WTC11 (cell line): Measurements from ENCODE around the gene MAGI2.

Source experiments
- CREM ChIP-seq: sonication (generic); formaldehyde crosslinking; IDR thresholded peaks from 2 replicates; pipeline ENCODE4 v1.8.1; 2022; ENCODE audit warnings: mild to moderate bottlenecking, missing genetic modification reagents, moderate library complexity
- CTCF ChIP-seq: fragments of 200-600 bp; IDR thresholded peaks from 2 replicates; pipeline ENCODE4 v1.8.0; 2022; ENCODE audit warnings: antibody characterized with exemption
- E2F1 ChIP-seq: sonication (generic); formaldehyde crosslinking; IDR thresholded peaks from 2 replicates; pipeline ENCODE4 v1.8.0; 2022; ENCODE audit warnings: mild to moderate bottlenecking, missing genetic modification reagents
- ERG ChIP-seq: fragments of 250-450 bp; sonication (Bioruptor Pico); IDR thresholded peaks from 2 replicates; pipeline ENCODE4 v1.8.0; 2021; ENCODE audit warnings: mild to moderate bottlenecking
- FOXK1 ChIP-seq: sonication (generic); formaldehyde crosslinking; IDR thresholded peaks from 2 replicates; pipeline ENCODE4 v1.8.0; 2022; ENCODE audit warnings: mild to moderate bottlenecking, moderate library complexity, missing genetic modification reagents
- GABPB1 ChIP-seq: sonication (generic); formaldehyde crosslinking; IDR thresholded peaks from 2 replicates; pipeline ENCODE4 v1.8.1; 2023; ENCODE audit warnings: mild to moderate bottlenecking, missing genetic modification reagents
- HMGXB4 ChIP-seq: sonication (generic); formaldehyde crosslinking; IDR thresholded peaks from 2 replicates; pipeline ENCODE4 v1.8.1; 2023; ENCODE audit warnings: mild to moderate bottlenecking, moderate library complexity, missing genetic modification reagents
- JUN ChIP-seq: sonication (generic); formaldehyde crosslinking; IDR thresholded peaks from 2 replicates; pipeline ENCODE4 v1.8.0; 2023; ENCODE audit warnings: mild to moderate bottlenecking, missing genetic modification reagents
- MLX ChIP-seq: sonication (generic); formaldehyde crosslinking; IDR thresholded peaks from 2 replicates; pipeline ENCODE4 v1.8.1; 2023; ENCODE audit warnings: mild to moderate bottlenecking, missing genetic modification reagents, moderate library complexity
- NR3C1 ChIP-seq: sonication (generic); formaldehyde crosslinking; conservative IDR thresholded peaks from 2 replicates; pipeline ENCODE4 v1.8.1; 2023; ENCODE audit warnings: low read depth, mild to moderate bottlenecking, missing genetic modification reagents
- PRDM15 ChIP-seq: sonication (generic); formaldehyde crosslinking; IDR thresholded peaks from 2 replicates; pipeline ENCODE4 v1.8.0; 2022; ENCODE audit warnings: missing genetic modification reagents
- TEAD4 ChIP-seq: sonication (generic); formaldehyde crosslinking; IDR thresholded peaks from 2 replicates; pipeline ENCODE4 v1.8.0; 2022; ENCODE audit warnings: mild to moderate bottlenecking, missing genetic modification reagents

- TF ChIP-seq PRDM15 (CRISPR knock-in tag) (no peak), CREM (no peak), NR3C1 (CRISPR knock-in tag) (no peak), TEAD4 (CRISPR knock-in tag) (no peak), ERG (CRISPR knock-in tag) (no peak), CTCF (no peak), GABPB1 (no peak), MLX (CRISPR knock-in tag) (no peak), FOXK1 (no peak), E2F1 (no peak), HMGXB4 (CRISPR knock-in tag) (no peak), JUN (CRISPR knock-in tag) (no peak)
These were observed 704.3 kb downstream of the MAGI2 start for GRCh38 chr7:78749052-78749746.
